Measurements from ENCODE around the gene CPN1.
"Not testable (repeated sequence)": the region's sequence is repeated elsewhere in the genome, so short reads cannot be mapped to it uniquely, and the experiment has no call there.

CPN1 gene

GRCh38 chr10:100081075-100082001, at the start of gene CPN1:
Gene CPN1 (minus strand): TSS chr10:100081869. CDS start chr10:100081625, 244 bp downstream.
- no peak within 1 kb of the TSS for H3K4me3 ChIP-seq (ENCODE audit: low read depth, low read length)
- no peak for DNase-seq (ENCODE audit: low read depth)
- no peak for TF ChIP-seq CTCF (IDR thresholded peaks at IDR 0.05; ENCODE audit: control insufficient read depth, extremely low read depth, insufficient read depth)

GRCh38 chr10:100130831-100131230, 49.2 kb upstream of the CPN1 start:
- DNase-seq (ENCODE audit: low read depth): no peak
- no peak for TF ChIP-seq CTCF (IDR thresholded peaks at IDR 0.05; ENCODE audit: control insufficient read depth, extremely low read depth, insufficient read depth)

GRCh38 chr10:100129424-100129823, 47.8 kb upstream of the CPN1 start:
- H3K4me3 ChIP-seq (ENCODE audit: low read depth, low read length): no peak overlapping the region
- no peak for DNase-seq (ENCODE audit: low read depth)
- no peak for TF ChIP-seq CTCF (IDR thresholded peaks at IDR 0.05; ENCODE audit: control insufficient read depth, extremely low read depth, insufficient read depth)

More at GRCh38 chr10:100130831-100131230, 49.2 kb upstream of the CPN1 start:
- no peak overlapping the region for H3K4me3 ChIP-seq (ENCODE audit: low read depth, low read length)

GRCh38 chr10:100128951-100129350, 47.3 kb upstream of the CPN1 start:
- DNase-seq (ENCODE audit: low read depth): no peak
- no peak overlapping the region for H3K4me3 ChIP-seq (ENCODE audit: low read depth, low read length)
- no peak for TF ChIP-seq CTCF (IDR thresholded peaks at IDR 0.05; ENCODE audit: control insufficient read depth, extremely low read depth, insufficient read depth)

GRCh38 chr10:100125335-100125734, 43.7 kb upstream of the CPN1 start:
- not testable (repeated sequence) for H3K4me3 ChIP-seq (ENCODE audit: low read depth, low read length); DNase-seq (ENCODE audit: low read depth)

GRCh38 chr10:100124097-100124496, 42.4 kb upstream of the CPN1 start:
- no peak overlapping the region for H3K4me3 ChIP-seq (ENCODE audit: low read depth, low read length)
- TF ChIP-seq CTCF (IDR thresholded peaks at IDR 0.05; ENCODE audit: control insufficient read depth, extremely low read depth, insufficient read depth): no peak
- DNase-seq (ENCODE audit: low read depth): no peak

- H3K4me3 ChIP-seq (ENCODE audit: low read depth, low read length): no peak overlapping the region
- TF ChIP-seq CTCF (IDR thresholded peaks at IDR 0.05; ENCODE audit: control insufficient read depth, extremely low read depth, insufficient read depth): no peak
- no peak for DNase-seq (ENCODE audit: low read depth)
These were observed 41.1 kb upstream of the CPN1 start for GRCh38 chr10:100122780-100123179.

Data from LNCaP clone FGC (cell line).